CMK (cell line): ENCODE data around the gene GNAQ.

Source experiments
- DNase-seq: peaks from one replicate; pipeline ENCODE4 v3.0.0-alpha.2; 2010; ENCODE audit warnings: low read depth

Gene GNAQ

DNA sequence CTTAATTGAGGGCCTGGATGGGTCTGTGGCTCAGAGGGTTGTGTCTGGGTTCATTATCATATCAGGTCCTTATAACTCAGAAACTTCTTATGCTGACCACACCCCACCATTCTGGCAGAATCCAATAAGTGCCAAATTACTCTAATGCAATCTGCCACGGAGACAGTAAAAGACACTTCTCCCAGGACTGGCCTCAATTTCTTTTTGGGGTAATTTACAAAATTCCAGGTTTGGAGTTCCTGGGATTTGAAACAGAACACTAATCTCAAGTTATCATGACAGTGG is 187.8 kb downstream of the GNAQ start:
- no peak for DNase-seq

DNA sequence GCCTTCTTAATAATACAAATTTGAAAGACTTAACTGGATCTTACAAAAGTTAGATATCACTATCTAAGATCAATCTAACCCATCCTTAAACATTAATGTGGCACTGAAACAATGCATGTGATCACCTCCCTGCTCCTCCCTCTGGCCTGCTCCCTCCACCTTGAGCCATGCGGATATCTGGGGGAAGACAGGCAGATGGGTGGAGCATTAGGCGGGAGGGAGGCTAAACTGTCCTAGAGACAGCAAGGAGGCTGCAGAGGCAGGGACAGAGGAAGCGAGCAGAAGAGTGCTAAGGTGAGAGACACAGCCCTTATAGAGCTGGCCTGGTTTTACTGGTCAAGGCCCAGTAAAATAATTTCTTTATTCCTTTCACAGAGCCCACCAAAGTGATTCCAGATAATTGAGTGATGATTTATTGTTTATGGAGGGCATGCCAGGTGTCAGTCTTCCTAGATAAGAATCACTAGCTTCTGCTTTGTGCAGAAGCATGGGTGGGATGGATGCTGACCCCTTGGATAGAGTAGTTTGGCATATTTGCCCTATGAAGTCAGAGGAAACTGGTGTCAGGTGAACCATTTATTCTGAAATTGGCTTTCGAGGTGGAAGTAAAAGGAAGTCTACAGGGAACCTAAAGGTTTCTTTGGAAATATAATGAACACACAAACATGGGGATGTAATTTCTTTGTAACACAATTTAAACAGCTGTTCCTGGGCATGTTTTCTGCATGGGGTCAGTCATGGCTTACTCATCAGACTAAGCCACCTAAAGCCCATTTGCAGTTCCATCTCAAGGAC is 188.3 kb downstream of the GNAQ start:
- no peak for DNase-seq

DNA sequence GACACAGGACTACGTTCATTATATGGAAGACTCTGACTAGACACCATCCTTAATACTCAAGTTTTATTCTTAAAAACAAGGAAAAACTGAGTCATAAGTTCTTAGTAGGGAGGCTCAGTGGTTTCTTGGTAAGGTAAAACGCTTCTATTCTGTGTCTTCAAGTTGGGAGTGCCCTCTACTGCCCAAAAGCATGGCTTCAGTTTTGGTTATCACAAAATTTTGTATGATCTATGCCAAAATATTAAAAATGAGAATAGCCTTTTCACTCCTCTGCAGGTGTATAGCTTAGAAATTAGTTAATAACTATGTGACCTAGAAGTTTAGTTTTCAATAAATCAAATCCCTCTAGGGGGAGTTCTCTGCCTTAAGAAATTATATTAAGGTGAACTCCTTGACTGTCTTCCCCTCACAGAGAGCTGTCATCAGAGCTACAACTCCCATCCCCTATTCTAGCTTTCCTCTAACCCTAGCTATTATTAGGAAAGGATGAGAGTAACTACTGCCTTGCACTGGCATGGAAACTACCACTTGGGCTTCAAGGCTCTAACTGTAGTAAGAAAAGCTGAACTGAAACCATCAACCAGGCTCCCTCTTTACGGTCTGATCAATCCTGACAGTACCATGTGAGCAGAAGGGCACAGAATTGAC is 189.7 kb downstream of the GNAQ start:
- no peak for DNase-seq

GRCh38 chr9:77839459-77840140 is 192.0 kb downstream of the GNAQ start:
- no peak for DNase-seq

DNA sequence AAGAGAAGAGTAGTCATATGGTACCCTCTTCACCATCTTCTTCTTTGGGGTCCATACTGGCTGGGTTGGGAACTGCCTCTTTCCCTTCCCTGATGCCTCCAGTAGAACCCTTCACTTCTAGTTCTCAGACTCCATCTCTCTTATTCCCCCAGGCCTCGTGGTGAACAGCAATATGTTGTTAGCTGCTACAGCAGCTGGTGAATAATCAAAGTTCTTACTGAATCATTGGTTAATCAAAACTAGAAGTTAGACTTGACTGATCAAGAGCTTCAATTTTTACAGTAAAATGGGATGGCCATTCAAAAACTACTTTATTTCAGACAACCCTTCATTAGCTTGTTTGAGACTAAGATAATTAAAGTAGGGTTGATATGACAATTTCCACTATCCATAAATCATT is 192.6 kb downstream of the GNAQ start:
- no peak for DNase-seq

DNA sequence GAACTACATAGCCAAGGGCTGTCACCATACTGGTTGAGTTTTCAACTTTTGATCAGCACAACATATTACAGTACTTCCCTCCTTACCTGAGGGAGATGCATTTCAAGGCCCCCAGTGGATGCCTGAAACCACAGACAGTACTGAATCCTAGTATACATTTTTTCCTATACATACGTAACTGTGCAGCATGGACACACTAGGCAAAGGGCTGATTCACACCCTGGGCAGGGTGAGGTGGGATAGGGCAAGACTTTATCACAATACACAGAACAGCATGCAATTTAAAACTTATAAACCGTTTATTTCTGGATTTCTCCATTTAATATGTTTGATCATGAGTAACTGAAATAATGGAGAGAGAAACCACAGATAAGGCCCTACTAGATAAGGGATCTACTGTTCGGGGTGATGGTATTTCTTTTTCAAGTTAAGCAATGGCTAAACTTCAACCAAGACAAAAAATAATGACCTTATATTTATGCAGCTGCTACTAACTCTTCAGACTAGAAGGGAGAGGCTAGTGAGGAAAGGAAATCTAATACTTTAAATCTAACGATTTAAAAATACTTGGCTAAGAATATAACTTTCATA is 196.6 kb downstream of the GNAQ start:
- no peak for DNase-seq

GRCh38 chr9:77833561-77834429 is 197.8 kb downstream of the GNAQ start:
- no peak for DNase-seq

DNA sequence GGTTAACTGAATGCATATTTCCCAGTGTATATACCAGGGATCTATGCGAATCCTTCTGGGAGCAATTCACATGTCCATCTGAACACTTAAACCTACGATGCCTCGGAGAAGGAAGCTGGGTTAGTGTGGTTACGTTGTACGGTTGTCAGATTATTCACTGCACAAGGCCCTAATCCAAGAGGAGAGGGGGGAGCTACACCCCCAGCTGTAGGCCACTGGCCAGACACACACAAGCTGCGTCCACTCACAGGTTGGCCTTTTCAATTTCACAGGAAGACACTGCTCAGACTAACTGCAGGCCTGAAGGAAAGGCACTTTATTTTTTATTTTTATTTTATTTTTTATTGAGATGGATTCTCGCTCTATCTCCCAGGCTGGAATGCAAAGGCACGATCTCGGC is 199.0 kb downstream of the GNAQ start:
- DNase-seq: no peak

DNA sequence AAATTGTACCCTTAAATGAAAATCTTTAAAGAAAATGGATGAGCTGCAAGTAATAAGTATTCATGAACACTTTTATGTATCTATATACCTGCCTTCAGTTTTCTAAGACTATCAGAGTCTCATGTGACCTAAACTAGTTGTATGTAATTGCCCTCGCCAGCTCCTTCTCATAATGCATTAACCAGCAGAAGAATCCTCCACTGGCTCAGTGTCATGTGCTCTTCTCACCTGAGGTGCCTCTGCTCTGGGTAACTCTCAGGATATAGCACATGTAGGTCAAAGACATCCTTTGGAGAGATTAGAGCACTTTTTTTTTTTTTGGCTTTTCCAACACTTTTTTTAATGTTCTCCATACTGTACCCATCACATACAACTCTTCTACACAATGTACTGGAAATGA is 199.8 kb downstream of the GNAQ start:
- no peak for DNase-seq

DNA sequence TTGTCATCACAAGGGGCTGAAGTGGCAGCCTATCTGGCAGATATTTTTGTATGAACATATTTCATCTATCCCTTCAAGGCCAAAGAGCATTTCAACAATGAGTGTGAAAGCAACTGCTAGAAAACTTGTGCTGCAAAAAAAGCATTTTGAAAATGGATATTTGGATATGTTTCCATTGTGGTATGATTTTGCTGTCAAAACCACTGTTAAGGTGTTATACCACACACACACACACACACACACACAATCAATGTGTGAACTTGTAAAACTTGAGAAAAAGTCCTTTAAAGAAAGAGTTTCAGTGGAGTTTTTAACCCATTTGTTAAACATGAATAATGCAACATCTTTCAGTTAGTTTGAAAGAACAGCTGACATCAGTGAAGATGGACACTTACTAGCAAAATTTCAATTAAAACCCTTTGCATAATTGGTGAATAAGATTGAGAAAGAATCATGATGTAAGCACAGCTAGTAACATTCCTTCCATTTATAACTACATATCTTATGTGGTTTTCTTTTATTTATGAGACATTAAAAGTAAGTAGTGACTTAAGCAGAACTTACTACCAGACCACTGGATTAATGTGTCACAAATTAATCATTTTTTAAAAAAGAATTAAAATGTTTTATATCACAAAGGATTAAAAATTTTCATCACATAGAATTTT is 200.9 kb downstream of the GNAQ start:
- DNase-seq: no peak

DNA sequence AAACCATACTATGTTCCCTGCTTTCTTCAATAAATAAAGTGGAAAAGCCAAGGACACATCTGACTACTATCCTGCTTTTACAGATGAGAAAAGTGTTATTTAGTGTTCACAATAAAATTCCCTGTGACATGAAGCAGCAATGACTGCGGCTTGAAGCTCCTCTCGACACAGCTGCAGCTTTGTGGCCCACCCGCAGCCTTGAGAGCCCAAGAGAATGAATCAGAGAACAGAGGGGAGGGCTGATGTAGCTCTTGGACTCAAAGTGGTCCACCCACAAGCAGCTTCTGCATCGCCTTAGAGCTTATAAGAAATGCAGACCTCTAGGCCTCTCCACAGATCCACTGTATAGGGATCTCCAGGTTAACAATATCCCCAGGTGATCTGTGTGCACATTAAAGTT is 202.2 kb downstream of the GNAQ start:
- DNase-seq: no peak

DNA sequence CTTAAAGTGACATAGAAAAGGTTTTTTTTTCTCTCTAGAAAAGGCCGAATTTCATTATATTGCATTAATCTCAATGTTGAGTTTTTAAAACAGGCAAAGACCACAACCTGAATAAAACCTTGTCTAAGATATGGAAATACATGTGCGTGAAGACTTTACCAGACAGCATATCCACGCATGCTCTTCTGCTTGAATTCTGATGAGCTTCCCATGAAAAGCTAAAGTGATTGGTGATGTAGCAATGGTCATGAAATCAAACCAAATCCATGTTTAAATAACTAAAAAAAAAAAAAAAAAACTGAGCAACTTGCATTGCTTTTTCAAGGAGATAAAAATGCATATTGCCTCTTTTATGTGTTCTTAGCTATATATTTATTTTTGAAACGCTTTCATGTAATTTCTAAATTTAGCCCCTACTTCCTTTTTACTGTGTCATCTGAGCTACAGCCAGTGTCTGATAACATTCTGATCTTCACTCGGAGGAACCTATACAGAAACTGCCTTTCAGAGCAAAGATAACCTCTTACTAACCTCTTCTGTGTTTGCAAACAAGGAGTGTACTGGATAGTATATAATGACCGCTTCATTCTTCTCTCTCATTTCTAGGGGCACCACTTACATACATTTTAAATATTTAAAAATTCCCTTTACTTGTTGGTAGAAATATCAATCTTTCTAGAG is 204.4 kb downstream of the GNAQ start:
- DNase-seq: peak; percentile 21

- DNase-seq: no peak
Observed at GRCh38 chr9:77826621-77827020, 205.0 kb downstream of the GNAQ start.

DNA sequence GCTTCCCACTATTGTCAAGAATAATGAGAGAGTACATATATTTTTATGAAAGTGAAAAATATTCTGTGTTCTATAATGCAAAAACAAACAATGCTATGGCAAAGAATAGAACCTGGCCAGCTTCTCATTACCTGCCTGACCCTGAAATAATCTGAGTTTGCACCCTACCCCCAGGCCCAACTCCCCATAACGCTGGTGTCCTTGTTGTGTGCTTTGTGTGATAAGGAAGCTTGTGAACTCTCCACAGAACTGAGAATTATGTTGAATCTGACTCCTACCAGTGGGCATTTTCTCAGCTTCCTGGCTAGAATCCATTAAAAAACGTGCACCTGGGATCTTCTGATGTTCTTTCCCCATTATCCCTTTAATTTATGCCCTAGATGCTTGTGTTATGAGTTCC is 205.5 kb downstream of the GNAQ start:
- DNase-seq: no peak

- no peak for DNase-seq
Observed at GRCh38 chr9:77825361-77825760, 206.2 kb downstream of the GNAQ start.

- DNase-seq: no peak
Observed at GRCh38 chr9:77820293-77820954, 211.2 kb downstream of the GNAQ start.

DNA sequence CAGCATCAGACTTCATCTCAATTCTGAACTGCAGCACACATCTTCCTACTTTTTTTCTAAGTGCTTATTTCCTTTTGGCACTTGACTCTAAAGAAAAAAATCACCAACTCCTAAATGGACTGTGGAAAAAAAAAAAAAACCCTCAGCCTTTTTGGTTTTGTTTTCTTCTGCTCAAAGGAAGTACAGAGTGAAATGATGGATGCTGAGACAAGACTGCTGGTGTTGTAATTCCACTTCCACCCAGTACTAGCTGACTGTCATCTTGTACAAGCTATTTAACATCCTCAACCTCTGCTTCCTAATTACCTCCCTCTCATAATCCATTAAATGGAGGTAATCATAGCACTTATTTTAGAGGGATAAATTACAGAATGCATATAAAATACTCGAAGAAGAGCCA is 212.0 kb downstream of the GNAQ start:
- DNase-seq: no peak

- no peak for DNase-seq
Observed at GRCh38 chr9:77817590-77818311, 213.9 kb downstream of the GNAQ start.

GRCh38 chr9:77816641-77817341 is 214.8 kb downstream of the GNAQ start:
- no peak for DNase-seq
